Daoy (cell line): ENCODE measurements around the gene RAB8B. TPM values are rescaled to one million over a fixed set of nuclear protein-coding genes. Genes with fewer than 3 reads are reported as not detected.

Source experiments
- DNase-seq: peaks from one replicate; pipeline ENCODE4 v3.0.0-alpha.2; 2015; ENCODE audit warnings: low read depth
- total RNA-seq: library from RNA; depleted of rRNA; stranded (reverse); fragments of >200 nt; shearing (Covaris generic); gene quantifications from 2 replicates; pipeline ENCODE4 v1.2.3, GENCODE V29; 2014

Gene RAB8B
- total RNA-seq, 1 experiment from 2014 or later, result 29.4 TPM

DNA sequence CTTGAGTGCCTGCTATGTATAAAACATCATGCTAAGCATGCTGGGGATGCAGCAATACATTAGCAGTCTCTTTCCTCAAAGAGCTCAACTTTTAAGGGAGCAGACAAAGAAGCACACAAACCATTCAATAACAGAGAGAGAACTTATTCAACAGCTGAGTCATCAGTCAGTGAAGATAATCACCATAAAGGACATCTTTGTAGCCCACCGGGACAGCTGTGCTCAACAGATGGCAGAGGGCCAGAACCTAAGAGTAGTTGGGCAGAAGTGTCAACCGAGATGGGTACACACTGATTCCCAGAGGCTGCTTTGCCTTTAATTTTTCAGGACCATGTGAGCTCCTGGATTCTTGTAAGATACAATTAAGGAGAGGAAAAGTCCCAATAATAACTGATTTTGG is 4.2 kb upstream of the RAB8B start:
- peak; percentile 12 for DNase-seq

DNA sequence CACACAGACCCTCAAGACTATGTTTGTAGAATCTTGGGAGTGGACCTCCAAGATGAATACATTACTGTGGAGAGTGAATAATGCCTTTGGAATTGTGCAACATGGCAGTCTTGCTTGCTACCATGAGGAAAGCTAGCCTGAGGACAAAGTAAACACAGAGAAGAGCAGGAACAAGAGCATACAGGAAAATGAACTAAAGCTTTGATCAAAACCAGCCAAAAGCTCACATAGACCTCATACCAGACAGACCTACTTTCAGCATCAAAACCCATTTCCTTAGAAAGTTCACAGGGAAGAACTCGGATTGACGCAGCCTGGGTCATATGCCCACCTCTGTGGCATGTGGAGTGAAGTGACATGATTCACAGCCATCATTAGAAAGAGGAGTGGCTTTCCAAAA is 3.3 kb upstream of the RAB8B start:
- peak; percentile 54 for DNase-seq

DNA sequence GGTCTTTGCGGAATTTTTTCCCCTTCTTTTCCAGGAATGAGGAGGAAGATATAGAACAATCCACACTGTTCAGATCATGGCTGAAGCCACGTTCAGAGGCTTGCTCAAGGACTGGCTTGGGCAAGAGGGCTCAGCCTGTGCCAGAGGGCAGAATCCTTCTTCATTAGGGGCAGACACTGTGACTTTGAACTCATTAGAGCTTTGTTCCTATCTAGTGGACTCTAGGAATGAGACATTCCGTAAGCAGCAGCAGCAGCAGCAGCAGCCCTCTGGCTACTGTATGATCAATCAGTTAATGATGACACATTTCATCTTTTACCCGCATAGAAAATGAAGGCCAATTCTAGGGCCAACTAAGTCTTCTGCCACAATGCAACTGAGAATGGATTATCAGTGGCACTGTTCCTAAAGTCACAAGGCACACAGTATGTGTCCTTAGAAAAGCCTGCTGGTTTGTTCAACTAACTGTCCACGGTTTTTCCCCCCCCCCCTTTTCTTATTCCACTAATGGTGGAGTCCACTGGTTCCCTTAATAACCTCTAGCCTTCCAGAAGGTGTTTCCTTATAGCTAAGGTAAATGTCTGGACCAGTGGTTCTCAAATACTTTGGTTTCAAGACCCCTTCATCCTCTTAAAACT is 1.7 kb upstream of the RAB8B start:
- no peak for DNase-seq

DNA sequence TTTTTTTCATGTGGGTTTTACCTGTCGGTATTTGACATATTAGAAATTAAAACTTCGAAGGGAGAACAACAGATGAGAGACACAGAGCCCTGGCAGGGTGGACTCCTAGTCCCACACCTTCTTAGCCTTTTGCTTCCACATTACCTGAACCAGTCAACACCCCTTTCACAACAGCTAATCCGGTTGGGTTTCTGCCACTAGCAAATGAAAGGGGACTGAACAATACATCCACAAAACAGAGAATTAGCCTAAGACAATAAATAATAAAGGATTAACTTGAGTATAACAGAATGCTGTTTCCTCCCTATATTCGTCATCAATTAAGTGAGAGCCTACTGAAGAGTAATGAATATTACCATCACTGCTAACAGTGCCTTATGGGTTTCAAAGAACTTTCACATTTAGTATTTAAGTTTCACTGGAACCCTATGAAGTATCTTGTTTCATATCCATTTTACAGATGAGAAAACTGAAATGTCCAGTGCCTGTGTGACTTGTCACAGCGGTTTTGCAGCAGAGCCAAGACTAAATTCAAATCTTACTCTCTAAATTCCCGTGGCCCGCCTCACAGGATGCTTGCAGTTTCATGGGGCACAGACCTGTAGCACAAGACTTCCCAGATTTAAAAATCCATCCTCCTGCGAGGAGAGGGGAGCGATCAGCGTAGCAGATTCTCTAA is 1.0 kb upstream of the RAB8B start:
- DNase-seq, result no peak

DNA sequence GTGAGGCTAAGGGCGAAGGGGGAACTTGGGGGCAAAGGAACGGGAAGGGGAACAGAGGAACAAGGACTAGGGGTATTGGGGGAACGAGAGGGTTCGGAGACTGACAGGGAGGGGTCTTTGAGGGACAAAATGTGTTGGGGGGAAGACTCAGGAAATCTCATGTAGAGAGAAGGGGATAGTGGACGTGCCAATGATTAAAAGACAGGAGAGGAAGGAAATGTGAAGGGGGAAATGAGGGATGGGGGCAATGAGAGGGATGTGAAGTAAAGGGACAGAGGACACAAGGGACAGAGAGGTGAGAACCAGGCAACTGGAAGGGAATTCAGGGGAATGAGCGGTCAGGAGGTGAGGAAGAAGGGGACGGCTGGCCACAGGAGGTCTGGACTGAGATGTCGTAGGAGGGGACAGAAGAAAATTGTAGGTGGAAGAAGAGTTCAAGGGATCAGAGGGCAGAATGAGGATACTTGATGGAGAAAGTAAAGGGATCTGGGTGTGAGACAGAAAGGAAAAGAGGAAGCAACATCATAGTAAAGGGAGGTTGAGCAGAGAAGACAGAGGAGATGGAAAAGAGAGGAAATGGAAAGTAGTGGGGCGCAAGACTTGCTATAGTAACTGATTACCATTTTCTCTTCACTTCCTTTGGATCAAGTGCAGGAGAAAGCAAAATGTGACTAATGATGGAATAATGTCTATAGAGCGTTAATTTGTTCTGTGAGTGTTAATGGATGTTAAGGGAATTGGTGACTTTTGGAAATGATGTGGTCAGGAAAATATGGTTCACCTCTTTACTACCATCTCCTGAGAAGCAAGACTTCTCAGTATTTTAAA is 749 bp downstream of the RAB8B start:
- peak; percentile 14 for DNase-seq

DNA sequence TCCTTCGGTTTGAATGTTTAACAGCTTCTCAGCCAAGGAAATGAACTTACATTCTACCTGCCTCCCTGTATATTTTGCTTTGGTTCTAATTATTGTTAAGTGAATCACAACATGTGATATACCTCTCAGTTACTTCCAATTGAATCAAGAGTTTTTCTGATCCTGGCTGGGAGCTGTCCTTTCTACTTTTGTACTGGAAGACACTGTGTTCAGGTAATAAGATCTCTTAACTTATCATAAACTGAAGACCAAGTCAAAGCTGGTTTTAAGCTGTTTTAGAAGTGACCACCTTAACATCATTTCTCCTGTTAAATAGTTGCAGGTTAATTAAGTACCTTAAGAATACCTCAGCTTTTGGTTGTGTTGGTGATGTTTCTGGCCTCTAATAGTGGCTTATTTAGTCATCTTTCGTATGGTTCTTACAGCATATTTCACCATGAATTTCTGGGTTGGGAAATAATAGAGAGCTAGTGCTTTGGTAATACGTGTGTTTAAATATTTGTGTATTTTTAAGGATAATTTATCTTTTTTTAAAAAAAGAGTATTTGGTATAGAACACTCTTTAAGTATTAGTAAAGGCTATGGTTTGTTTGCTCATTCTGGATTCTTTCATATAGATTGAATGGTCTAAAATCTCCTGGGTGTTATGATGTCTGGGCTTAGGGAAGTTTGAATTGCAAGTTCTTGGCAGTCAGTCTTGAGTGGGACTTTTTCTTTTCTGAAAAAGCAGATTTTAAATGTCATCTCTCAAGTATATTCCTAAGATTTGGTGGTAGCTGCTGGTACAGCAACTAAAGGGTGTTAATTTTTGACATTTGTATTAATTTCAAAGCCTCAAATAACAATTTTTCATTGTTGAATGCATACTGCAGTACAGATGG is 1.6 kb downstream of the RAB8B start:
- DNase-seq, result no peak

DNA sequence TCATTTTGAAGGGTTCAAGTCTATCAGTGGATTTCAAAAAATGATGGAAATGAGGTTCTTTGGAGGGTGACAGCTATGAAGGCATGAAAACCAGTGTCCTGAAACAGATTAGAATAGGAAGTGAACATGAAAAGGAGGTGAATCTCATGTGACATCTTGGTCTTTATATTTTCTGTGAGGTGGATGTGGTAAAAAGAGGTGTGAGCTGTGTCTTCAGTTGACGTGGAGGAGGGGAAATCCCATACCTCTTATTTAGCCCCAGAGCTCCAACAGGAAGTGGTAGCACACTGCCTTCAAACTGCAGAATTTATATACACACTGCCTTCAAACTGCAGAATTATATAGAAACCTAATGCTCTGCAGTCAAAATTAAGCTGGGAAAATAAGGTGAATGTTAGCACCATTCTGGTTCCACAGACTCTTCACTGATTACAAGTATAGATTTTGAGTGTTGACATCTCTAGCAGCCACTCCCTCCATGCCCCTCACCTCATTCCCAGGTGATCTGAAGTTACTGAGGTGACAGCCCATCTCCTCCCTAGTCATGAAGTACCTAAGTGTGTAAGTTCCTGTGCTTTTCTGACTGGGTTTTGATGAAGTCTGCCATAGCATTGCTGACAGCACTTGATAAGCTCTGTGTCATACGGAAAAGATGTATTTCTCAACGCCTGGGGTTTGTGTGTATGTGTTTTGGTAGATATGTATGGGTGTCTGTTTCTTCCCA is 2.7 kb downstream of the RAB8B start:
- DNase-seq, result peak; percentile 23

DNA sequence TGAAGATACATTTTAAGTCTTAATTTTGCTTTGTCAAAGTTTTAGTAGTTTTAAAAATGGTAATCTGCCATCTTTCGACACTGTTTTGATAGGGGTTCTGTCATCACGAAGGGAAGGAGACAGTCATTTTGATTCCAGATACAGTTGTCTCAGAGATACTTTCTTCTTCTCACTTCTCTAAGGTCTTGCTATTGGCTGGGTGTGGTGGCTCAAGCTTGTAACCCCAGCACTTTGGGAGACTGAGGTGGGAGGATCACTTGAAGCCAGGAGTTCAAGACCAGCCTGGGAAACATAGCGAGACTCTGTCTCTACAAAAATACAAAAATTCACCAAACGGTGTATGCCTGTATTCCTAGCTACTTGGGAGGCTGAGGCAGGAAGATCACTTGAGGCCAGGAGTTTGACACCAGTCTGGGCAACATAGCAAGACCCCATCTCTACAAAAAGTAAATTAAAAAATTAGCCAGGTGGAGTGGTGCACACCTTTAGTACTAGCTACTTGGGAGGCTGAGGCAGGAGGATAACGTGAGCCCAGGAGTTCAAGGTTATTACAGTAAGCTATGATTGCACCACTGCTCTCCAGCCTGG is 3.3 kb downstream of the RAB8B start:
- no peak for DNase-seq

DNA sequence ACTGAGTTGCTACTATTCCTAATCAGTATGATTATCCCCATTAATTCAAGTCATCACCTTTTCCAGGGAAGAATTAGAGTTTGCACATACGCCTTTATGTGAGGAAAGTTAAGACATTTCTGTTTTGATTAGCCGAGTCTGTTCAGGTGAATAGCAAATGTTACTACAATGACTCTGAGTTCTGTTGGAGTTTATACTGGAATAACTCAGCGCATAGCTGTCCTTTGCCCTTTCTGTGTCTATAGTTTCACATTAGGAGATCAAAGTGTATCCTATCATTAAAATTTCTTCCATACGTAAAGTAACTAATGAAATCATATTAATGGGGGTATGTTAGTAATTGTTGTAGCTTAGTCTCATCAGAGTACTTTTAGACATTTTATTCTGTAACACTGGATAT is 4.9 kb downstream of the RAB8B start:
- no peak for DNase-seq

DNA sequence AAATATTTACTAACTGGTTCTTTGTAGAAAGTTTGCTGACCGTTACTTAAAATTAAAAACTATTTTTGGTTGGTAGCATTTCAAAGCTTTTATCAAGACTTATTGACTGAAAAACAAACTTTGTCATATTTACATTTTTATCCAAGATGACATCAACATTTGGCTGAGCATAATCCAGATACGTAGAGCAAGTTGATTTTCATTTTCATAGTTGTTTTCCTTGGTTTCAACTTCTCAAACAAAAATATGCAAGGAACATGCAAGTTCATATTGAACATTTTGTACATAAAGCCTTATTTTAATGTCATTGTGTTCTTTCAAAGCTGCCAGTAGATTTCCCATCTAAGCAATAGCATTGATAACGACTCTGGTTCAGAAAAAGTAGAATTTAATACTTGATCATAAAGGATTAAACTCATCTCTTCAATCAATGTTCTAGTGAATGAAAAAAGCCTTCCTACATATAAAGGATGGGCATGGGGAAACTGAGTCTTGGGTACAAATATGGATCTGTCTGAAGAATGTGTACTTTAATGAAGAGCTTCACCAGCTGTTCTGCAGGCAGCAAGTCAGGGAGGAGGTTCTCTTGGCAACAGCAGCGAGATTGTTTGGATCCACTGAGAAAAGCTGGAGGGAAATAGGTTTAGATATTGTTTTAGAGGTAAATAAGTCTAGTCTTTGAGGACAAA is 5.6 kb downstream of the RAB8B start:
- no peak for DNase-seq

DNA sequence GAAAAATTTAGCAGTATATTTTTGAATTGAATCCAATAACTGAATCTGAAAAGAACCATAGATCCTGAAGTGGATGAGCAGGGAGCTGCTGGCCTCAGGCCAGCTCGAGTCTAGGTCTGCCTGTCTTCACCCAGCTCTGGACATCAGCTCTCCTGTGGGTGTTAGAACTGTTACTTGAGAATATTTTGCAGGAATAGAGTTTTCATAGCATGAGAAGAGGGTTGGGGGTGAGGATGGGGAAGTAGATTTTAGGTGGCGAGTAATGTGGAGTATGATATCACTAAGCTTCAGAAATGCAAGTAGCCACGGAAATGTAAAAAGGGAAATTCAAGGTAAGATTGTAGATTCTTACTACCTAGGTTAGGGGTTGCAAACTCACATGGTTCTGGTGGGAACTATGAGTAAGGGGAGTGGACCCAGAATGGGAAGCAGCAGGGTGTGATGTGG is 6.2 kb downstream of the RAB8B start:
- DNase-seq, result no peak

DNA sequence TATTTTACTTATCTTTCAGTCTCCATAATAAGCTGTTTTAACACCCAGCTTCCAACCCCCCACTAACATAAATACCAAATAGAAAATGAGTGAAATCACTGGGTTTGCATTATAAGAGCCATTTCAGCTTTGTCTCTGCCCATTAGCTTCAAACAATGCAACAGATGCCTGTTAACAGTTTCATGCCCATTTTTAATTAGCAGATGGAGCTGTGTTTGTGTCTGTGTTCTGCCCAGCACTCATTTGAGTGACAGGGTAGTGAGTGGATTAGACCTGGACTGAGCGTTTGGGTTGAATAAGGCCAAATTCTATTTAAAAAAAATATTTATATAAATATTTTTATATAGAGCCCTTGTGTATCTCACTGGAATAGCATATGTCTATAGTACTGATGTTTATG is 7.4 kb downstream of the RAB8B start:
- no peak for DNase-seq

DNA sequence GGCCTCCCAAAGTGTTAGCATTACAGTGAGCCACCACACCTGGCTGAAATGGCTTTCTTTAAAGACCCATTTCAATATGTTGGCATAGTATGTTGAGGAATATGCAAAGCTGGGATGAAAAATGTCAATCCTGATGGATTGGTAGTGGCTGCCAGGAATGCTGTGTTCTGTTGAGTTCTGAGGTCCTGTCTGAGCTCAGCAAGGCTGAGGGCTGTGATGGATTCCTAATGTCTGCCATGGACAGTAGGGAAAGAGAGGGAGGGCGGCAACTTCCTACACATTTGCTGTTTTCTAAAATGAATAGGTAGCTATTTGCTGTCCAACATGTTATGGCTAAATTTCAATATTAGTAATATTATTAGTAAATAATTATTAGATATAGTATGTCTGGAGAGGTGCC is 8.2 kb downstream of the RAB8B start:
- no peak for DNase-seq

DNA sequence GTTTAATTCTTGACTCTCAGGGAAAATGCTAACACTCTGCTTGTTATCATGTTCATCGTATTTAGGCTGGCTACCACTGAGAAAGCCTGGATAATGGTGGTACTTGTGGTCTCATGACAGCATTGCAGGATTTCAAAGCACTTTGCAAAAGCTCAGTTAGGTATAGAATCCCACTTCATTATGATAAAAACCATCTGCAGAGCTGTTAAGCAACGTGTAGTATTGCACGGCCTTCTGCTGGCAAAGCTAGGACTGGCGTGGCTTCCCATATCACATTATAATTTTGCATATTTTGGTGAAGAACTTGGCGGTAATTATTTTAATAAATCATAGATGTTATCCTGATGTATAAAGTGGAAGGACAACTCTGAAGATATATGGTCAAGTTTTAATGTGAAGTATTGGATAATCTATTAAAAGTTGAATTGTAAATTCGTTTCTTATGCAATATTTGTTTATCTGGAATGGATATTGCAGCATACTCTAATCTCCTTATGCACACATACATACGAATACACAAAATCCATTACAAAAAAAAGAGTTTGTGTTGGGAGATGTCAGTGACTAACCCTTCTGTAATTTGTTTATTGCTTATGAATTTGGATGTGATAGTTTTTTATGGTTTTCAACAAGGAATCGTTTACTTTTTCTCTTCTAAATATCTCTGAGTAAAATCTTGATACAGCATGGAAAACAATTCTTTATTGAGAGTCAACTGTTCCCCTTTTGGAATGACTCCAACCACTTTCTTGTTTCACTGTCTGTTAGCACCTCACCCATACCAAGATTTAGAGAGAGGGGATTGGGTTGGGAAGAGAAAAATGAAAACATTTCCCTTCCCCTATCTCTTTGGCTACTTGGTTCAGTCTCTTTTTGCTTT is 9.2 kb downstream of the RAB8B start:
- DNase-seq, result no peak

DNA sequence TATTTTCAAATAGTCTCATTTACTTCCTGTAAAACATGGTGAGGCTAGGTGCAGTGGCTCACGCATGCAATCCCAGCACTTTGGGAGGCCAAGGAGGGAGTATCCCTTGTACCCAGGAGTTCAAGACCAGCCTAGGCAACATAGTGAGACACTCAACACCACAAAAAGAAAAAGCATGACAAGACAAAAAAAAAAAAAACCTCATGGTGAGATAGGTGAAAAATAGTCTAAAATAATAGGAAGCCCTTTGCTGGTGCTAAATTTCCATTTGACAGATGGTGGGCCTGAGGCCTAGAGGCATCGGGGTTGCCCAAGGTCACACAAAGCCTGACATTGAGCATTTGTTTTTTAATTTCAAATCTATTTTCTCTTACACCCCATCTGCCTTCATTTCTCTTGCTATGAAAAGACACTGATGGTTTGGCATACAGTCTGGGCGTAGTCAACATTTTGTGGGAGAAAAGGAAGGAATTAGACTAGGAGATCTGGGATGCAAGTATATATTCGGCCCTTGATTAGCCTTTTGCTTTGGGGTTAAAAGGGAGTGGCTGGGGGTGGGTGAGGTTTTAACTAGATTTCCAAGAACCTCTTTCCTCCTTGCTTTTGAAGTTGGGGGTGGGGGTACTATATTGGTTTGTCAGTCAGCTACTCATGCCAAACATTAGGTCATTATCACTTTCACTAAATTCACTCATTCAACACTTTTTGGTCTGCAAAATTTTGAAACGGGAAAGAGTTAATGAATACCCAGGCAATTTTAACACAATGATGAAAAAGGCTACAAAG is 11.3 kb downstream of the RAB8B start:
- no peak for DNase-seq

DNA sequence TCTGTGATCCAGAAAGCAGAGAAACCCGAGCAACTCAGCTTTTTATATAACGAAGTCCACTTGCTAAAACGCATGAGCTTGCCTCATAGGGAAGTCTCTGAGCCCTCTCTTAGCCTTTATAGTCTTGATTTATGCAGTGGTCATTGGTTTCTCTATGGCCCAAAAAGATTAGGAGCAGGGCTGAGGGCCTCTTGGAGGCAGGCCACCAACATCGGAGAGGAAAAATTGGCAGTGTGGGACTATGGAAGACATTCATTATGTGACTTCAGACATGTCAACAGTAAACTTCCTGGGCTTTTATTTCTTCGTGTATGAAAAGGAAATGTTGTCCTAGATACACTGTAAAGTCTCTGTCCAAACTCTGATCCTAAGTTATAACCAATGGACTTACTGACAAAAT is 13.5 kb downstream of the RAB8B start:
- no peak for DNase-seq

DNA sequence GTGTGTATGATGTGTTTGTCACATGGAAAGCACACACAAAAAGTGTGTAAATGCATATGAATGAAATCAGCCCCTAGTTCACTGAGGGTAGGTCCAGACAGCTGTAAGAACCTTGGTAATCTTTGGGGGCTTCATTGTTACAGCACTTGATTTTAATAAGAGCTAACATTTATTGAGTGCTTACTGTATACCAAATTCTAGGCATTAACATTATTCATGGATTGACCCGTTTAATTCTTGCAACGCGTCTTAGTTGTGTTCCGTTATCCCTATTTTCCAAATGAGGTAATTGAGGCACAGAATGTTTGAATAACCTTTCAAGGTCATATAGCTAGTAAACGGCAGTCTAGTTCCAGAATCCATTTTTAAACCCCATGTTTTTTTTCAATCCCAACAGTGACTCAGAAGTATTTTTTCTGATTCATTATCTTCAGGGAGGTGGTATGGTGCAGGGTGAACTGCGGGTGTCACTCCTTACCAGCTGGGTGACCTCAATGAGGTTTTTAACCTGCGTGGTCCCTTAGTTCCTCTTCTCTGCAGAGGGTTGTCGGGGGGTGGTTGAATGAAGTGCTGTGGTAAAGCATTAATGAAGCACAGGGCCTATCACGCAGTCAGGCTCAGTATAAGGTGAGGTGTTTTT is 14.2 kb downstream of the RAB8B start:
- DNase-seq, result peak; percentile 50

DNA sequence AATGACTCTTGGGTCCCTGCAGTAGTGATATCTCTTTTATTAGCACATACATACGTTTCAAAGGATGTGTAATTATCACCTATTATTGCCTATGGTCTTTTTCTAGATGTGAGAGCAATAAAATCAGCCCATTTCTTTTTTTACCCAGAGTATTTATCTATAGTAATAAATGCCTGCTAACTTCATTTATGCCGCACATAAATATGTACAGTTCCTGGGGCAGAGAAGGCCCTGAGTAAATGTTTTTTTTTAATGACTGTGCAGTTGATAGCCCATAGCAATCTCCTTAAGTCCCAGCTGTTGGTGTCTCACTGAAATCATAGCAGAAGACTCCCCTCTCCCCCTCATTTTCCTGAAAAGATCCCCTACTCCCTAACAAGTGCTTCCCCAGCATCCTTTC is 16.7 kb downstream of the RAB8B start:
- DNase-seq, result no peak
